GM19239 (cell line): ENCODE data around the gene TMEM126A.
"Not testable (repeated sequence)": the region's sequence is repeated elsewhere in the genome, so short reads cannot be mapped to it uniquely, and the experiment has no call there.

Source experiments
- DNase-seq: peaks from one replicate; pipeline ENCODE4 v3.0.0; 2011; ENCODE audit warnings: low spot score; ENCODE audit not compliant: insufficient read length
- FAIRE-seq: peaks from 2 replicates; lab custom pipeline; 2011; peaks lifted over from hg19 to GRCh38; lab: Jason Lieb, UNC

TMEM126A gene

DNA sequence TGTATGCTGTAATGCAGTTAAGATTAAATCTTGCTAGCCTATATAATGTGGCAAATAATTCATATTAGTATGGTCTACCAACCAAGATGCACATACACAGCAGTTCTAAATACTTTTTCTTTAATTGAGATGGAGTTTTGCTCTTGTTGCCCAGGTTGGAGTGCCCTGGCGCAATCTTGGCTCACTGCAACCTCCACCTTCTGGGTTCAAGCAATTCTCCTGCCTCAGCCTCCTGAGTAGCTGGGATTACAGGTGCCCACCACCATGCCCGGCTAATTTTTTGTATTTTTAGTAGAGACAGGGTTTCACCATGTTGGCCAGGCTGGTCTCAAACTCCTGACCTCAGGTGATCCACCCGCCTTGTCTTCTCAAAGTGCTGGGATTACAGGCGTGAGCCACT lies 6.6 kb downstream of the TMEM126A start:
- not testable (repeated sequence) for FAIRE-seq, DNase-seq

DNA sequence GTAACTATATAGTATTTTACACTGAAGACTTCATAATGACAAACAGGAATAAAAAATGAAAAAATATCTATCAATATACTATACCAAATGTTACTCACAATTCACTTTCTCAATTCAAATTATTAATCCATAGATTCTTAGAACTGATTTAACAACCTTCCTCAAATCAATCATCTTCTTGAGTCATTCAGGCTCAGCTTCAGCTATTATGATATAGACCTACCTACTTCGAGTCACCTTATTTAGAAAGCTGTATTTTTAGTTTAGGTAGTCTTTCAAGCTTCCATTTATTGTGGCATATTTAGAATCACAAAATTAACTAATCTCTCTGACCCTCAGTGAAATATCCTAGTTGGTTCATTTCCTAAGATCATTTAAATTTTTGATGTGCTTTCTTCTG lies 9.0 kb downstream of the TMEM126A start:
- FAIRE-seq, result no peak
- DNase-seq, result no peak

DNA sequence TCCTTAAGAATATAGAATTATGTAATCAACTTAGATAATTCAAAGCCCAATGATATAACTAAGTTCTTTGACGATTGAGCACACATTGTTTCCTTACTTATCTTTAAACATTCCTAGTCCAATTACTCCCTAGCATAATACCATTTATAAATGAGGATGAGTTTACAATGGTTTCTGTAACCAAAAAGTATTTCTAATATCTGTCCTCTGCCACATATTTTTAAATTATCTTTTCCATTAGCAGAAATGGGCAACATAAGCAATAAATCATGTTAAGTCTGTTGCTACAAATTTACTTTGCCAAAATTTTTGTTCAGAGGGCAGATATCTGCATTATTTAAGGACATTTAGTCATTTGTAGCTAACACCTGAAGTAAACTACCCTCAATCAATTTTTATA lies 10.4 kb downstream of the TMEM126A start:
- FAIRE-seq, result no peak

DNA sequence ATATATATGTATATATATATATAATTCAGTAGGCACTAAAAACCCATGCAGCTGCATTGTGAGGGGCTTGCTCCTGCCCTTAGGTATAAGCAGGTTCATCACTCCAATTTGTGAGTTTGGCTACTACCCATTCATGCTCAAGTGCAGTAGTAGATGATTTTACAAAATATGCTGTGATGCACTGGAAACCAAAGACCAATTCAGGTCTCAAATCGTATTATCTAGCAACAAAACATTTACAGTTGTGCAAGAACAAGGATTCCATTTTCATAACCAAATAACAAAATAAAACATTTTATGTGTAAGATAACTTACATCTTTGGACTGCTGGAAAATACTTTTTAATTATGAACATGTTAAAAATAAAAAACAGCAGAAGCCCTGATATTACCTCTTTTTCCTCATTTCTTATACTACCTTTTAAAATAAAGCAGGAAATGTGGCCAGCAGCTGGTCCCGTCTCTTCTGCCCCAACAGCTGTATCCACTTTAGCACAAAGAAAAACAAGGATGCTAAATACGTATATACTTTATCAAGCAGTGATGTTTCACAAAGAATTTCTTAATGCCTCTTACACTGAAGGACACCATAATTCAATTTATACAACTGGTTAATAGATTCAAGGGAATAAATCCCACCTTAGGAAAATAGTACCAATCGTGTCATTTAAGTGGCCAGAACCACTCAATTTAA lies 14.4 kb downstream of the TMEM126A start:
- no peak for FAIRE-seq
- DNase-seq, result no peak

More for the DNA sequence above, 10.4 kb downstream of the TMEM126A start:
- DNase-seq, result no peak

DNA sequence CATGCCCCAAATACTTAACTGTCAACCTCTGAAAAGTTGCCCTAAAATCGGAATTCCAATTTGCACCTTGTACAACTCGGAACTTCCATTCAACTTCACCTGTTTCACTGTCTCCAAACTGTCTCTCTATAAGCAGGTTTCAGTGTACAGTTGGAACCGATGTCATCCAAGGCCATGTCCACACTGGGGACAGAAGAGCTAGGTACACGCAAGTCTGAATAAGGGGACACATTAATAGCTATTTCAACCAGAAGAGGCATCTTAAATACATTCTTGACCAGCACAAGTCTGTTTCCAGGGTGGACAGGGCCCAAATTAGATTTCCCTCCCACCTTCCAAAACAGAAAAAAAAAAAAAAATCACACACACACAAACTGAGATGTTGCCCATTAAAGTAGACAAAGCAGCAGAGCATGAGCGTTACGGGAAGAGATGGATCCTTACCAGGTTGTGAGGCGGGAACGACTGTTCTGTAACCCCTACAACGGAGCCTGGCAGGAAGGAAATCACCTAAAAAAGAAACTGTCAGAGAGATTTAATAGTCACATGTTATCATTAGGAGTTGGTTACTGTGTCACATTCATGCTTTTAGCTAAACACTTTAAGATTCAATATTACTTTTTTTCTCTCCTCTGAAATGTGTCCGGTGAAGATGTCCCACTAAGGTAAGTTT lies 15.4 kb downstream of the TMEM126A start:
- DNase-seq, result no peak

DNA sequence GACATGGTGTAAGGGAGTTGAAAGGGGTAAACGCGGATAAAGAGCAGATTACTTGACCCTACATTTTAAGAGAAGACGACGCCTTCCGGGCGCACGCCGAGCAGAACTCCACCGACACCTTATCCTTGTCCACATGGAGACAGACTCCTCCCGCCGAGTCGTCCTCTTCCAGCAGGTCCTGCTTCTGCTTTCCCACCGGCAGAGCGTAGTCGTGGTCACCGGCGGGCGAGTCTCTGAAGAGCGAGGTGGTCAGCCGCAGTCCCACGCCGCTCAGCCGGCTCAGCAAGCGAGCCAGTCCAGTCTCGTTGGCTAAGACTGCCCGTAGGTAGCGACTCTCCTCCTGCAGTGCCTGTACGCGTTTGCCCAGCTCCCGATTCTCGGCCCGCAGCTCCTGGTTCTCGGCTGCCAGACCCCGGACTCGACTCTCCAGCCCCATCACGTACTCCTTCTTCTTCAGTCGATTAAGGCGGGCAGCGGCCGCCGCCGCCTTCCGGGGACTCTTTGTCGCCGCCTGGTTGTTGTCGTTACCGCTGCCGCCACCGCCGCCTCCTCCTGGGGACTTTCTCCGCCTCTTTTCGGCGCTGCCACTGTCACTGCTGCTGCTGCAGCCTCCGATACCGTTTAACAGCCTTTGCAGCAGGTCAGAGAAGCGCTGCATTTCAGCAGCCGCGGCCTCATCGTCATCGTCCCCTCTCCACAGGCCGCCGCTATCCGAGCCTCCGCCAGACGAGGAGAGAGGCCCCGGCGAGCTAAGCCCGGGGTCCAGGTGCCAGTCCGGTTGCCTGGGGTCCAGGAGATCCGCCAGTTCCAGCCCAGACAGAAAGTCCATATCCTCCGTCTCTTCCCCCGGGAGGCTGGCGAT lies 16.2 kb downstream of the TMEM126A start:
- DNase-seq, result peak; percentile 45

More for the DNA sequence above, 15.4 kb downstream of the TMEM126A start:
- no peak for FAIRE-seq

DNA sequence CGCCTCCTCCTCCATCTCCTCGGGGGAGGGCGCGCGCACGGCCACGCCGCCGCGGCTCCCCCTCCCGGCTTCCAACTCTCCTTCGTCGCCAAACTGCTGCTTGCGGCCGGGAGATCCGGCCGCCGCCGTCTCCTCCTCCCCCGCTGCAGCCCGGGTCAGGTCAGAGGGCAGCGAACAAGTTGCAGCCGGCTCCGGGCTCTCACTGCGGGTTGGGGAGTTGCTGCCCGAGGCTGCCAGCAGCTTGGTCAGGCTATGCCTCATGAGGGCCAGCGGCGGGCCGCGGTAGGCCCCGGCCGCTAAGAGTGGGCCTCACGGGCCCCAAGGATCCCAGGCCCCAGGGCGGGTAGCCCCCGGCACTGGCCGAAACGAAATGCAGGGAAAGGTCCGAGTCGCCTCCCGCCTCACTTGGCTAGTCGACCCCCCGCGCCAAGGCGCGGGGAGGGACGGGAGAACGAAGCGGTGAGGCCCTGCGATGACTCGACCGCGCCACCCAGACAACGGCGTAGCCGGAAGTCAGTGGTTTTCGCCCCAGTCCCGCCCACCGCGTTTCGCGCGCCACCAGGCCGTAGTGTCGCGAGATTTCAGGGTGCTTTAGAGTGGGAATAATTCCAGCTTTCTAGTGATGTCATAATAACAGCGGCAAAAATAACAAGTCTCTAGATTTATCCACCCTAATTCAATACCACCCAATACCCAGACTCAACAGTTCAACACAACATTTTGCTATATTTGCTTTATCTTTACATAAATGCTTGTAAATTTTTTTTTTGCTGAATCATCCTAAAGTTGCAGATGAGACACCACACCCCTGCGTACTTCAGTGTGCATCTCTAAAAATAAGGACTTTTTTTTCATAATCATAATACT lies 17.1 kb downstream of the TMEM126A start, which contains the start of gene CREBZF:
TSS of gene CREBZF (minus strand) at position 515 of the 867 bp plus-strand sequence. CDS start at position 261, 254 bp downstream.
- peak; percentile 71 for DNase-seq
- FAIRE-seq, result peak; percentile 96

More for the DNA sequence above, 16.2 kb downstream of the TMEM126A start:
- FAIRE-seq, result peak; percentile 71

DNA sequence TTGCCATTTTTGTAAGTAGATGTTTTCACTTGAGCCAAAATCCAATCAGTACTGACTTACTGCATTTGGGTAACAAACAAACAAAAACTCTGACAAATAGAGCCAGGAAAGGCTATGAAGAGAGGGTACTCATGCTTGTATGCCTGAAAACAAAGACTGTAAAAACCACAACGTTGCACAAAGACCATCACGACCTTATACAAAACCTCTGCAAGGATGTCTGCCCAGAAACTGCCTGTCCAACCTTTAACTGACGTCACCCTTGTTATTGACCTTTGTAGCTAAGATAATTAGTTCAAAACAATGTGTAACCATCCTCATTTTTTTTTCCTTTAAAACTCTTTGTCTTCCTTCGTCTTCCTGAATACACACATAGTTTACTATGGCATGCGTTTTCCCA lies 18.0 kb downstream of the TMEM126A start:
- DNase-seq (no peak), FAIRE-seq (peak; percentile 56)

DNA sequence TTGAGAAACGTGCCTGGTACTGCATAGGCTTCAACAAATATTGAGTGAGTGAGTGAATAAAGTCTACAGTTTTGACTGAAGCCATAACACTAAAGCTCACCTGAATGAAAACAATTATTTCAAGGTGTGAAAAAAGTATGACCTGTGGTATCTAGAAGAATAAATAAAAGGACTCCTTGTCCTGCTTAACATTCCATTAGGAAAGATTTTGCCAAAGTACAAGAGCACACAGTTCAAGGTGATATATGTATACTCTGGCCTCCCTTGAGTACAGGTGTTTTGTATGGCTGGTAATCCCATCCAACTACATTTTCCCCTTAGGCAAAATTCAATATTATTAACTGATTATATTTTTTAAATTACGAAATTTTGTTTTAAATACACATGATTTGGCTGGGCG lies 18.9 kb downstream of the TMEM126A start:
- no peak for DNase-seq
- no peak for FAIRE-seq

DNA sequence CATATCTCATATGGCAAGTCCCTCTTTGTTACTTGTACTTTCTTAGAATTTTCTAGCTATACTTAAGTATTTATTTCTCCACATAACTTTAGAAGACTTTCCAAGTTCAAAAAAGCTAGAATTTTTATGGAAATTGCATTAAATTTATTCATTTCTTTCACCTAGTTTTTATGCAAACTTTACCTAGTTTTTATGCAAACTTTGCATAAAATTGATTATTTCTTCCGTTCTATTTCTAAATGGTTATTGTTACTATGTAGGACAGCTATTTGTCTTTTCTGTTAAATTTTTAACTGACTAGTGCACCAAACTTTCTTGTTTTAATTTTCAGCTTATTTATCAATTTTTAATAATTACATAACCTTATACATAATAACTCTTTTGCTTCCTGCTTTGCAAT lies 20.4 kb downstream of the TMEM126A start:
- no peak for DNase-seq
- FAIRE-seq, result no peak

DNA sequence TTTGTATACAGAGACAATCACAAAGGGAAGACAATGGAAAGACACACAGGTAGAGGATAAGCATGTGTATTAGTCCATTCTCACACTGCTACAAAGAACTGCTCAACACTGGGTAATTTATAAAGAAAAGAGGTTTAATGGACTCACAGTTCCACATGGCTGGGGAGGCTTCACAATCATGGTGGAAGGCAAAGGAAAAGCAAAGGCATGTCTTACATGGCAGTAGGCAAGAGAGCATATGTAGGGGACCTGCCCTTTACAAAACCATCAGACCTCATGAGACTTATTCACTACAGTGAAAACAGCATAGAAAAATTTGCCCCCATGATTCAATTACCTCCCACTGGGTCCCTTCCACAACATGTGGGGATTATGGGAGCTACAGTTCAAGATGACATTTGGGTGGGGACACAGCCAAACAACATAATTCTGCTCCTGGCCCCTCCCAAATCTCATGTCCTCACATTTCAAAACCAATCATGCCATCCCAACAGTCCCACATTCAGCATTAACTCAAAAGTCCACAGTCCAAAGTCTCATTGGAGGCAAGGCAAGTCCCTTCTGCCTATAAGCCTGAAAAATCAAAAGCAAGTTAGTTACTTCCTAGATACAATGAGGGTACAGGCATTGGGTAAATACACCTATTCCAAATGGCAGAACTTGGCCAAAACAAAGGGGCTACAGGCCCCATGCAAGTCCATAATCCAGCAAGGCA lies 23.3 kb downstream of the TMEM126A start:
- FAIRE-seq, DNase-seq: not testable (repeated sequence)

DNA sequence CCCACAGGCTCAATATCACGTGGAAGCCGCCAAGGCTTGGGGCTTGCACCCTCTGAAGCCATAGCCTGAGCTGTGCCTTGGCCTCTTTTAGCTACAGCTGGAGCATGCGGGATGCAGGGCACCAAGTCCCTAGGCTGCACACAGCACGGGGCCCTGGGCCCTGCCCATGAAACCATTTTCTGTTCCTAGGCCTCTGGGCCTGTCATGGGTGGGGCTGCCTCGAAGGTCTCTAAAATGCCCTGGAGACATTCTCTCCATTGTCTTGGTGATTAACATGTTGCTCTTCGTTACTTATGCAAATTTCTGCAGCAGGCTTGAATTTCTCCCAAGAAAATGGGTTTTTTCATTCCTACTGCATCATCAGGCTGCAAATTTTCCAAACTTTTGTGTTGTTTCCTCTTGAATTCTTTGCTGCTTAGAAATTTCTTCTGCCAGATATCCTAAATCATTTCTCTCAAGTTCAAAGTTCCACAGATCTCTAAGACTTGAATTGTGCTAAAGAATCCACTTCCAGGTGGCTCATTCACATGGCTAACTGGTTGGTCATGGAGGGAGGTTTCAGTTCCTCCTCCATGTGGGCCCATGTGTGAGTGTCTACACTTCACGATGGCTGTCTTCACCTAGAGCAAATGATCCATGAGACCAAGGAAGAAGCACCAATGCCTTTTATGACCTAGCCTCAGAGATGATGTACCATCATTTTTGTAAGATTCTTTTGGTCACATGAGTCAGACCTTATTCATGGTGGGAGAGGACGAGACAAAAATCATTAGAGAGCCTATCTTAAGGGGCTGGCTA lies 24.5 kb downstream of the TMEM126A start:
- no peak for DNase-seq
- no peak for FAIRE-seq

DNA sequence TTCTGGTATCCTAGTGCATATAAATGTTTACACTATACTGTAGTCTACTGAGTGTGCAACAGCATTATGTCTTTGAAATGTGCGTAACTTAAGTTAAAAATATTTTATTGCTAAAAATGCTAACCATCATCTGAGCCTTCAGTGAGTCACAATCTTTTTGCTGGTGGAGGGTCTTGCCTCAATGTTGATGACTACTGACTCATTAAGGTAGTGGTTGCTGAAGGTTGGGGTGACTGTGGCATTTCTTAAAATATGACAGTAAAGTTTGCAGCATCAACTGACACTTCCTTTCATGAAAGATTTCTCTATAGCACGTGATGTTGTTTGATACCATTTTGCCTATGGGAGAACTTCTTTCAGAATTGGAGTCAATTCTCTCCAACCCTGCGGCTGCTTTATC lies 25.6 kb downstream of the TMEM126A start:
- FAIRE-seq, result no peak
- DNase-seq, result no peak

DNA sequence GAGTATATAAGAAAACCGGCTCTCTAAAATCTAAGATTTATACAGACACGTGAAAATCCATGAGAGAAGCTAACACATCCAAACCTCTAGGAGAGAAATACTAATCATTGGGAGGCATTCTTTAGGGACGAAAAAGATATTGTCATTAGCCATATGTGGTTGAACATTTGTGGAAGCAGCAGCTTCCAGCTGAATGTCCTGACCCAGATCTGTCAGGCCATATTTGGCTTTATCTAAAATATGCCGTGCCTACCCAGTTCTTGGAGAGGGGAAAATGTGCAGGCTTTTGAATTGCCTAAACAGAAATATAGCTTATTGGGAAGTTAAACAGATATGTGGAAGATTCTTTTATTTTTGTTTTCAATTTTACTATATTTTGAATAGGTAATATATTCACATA lies 31.8 kb downstream of the TMEM126A start:
- no peak for FAIRE-seq

DNA sequence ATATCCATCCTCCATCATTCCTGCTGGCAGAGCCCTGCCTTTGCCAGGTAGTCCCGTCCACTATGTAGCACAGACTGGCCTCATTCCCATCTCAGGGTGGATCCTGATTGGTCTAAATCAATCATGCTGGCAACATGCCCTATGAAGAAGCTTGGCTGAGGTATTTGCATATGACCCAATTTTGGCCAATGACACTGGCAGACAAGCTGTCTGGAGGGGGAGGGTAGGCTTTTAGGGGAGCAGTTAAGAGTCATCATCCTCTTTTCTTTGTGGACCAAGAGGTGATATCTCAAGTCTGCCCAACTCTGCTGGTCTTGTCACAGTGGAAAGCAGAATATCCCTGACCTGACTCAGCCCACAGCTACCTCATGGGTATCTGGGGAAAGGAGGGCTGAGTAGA lies 33.1 kb downstream of the TMEM126A start:
- no peak for FAIRE-seq
- no peak for DNase-seq

More for the DNA sequence above, 31.8 kb downstream of the TMEM126A start:
- no peak for DNase-seq

DNA sequence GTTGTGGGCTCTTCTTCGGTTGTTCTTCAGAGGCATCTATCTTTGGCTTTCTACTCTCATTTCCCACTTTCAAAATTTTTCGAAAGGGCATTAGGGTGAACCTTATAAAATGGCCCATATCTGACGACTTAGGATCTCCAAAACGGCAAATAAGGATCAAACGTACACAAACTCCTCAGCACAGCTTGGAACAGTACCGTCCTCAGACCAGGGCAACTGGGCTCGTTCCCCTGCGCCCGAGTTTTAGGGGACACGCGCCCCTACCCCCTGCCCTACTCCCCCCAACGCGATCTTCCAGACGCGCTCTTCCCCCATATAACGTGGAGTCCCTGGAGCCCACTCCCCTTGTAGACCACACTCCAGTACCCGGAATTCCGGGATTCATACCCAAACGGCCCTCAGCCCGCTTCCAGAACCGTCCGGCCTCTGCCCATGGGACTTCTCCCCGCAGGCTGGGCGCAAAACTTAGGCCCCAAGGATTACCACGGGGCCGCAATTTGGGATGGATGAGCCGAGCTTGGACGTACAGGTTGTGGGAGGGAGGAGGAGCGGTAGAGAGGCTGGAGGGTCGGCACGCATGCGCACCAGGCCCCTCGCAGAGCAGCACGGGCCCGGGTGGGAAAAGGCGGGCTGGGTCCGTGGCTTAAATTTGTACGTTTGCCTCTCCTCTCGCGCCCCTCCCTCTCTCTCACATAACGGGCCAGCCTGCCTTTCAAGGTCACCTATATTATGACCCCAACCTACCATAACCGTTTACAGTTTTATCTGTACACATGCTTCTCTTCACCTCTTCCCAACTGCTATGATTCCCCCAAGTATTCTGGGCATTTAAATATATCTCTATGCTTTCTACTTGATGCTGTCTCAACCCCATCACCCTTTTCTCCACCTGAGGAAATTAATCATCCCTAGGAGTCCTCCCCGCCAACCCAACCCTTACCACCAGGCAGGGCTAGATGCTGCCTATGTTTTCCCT lies 34.9 kb downstream of the TMEM126A start:
- FAIRE-seq (peak; percentile 88), DNase-seq (no peak)

DNA sequence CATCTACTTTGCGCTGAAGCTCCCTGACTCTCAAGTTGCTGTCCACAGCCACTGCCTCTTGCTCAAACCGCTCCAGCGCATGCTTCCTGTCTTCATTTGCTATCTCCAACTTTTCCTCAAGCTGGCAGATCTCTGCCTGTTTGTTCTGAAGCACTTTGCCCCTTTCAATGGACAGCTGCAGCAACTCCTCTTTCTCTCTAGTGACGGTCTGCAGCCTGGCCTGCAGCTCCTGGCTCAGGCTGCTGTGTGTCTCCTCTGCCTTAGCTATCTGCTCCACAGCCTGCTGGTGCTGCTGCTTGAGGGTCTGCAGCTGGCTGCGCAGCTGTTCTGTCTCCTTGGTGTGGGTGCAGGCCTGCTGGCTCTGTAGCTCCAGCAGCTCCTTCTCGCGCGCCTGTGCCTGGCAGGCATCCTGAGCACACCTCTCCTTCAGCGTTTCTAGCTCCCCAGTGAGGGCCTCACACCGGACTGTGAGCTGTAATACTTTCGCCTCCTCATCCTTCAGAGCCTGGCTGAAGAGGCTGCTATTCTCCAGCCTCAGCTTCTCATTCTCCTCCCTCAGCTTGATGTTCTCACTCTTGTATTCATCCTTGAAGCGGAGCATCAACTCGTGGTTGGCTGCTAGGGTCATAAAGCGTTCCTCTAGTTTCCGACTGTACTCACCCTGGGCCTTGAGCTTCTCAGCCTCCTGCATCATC lies 37.5 kb downstream of the TMEM126A start:
- DNase-seq (no peak), FAIRE-seq (no peak)
